GM13977 (cell line): ENCODE results near the gene PMF1.

Experiments
- DNase-seq: peaks from one replicate; pipeline ENCODE4 v3.0.0; 2012; ENCODE audit warnings: low spot score
- CTCF ChIP-seq: IDR thresholded peaks from 2 replicates; pipeline ENCODE4 v1.5.1; 2012; ENCODE audit warnings: mild to moderate bottlenecking, control low read depth; ENCODE audit not compliant: insufficient read depth; ENCODE audit errors: extremely low read depth, missing control alignments
- in situ Hi-C: fragments of 300-500 bp; cut with MboI; formaldehyde crosslinking; loops from one replicate; pipeline ENCODE4 v1.12.0; 2022; ENCODE audit warnings: low sequenced_read_pairs, low pct_unique_long_range_greater_than_20kb, mixed read lengths, inconsistent platforms; ENCODE audit not compliant: unreplicated experiment

Gene PMF1

GRCh38 chr1:156226116-156226538, 13.3 kb downstream of the PMF1 start:
- in situ Hi-C loops, result loop anchor here (10.0 kb wide), 1 partner anchor 81 kb away; no protein-coding TSS in a partner anchor

GRCh38 chr1:156226782-156227181, 14.0 kb downstream of the PMF1 start:
- no peak for DNase-seq
- no peak for TF ChIP-seq CTCF
- in situ Hi-C loops, result loop anchor here (10.0 kb wide), 1 partner anchor 82 kb away; no protein-coding TSS in a partner anchor

More at GRCh38 chr1:156226116-156226538, 13.3 kb downstream of the PMF1 start:
- TF ChIP-seq CTCF, result no peak
- peak; percentile 71 for DNase-seq

- in situ Hi-C loops, result loop anchor here (10.0 kb wide), 1 partner anchor 84 kb away; no protein-coding TSS in a partner anchor
- DNase-seq, result no peak
- TF ChIP-seq CTCF, result no peak
These were observed 15.7 kb downstream of the PMF1 start for GRCh38 chr1:156228501-156228900.

- TF ChIP-seq CTCF, result no peak
- in situ Hi-C loops, result loop anchor here (10.0 kb wide), 1 partner anchor 85 kb away; no protein-coding TSS in a partner anchor
- DNase-seq, result no peak
These were observed 17.1 kb downstream of the PMF1 start for GRCh38 chr1:156229809-156230472.

- DNase-seq, result no peak
- in situ Hi-C loops, result no loop called here
- TF ChIP-seq CTCF, result no peak
These were observed 17.6 kb downstream of the PMF1 start for GRCh38 chr1:156230473-156230837.

- no peak for DNase-seq
- no peak for TF ChIP-seq CTCF
- in situ Hi-C loops, result no loop called here
These were observed 19.5 kb downstream of the PMF1 start for GRCh38 chr1:156232201-156232894.
